Measurements from ENCODE around the gene IPPK.
"Not testable (repeated sequence)": the region's sequence is repeated elsewhere in the genome, so short reads cannot be mapped to it uniquely, and the experiment has no call there.

The IPPK gene

GRCh38 chr9:92612816-92613215 lies 57.1 kb downstream of the IPPK start:
- DNase-seq: no peak

GRCh38 chr9:92612292-92612691 lies 57.6 kb downstream of the IPPK start:
- no peak for DNase-seq

- DNase-seq: no peak
Observed at GRCh38 chr9:92611621-92612285, 58.2 kb downstream of the IPPK start.

- no peak for DNase-seq
Observed at GRCh38 chr9:92610470-92611420, 59.2 kb downstream of the IPPK start.

GRCh38 chr9:92608909-92609445 lies 61.0 kb downstream of the IPPK start:
- no peak for DNase-seq

- no peak for DNase-seq
Observed at GRCh38 chr9:92608241-92608908, 61.6 kb downstream of the IPPK start.

- DNase-seq: no peak
Observed at GRCh38 chr9:92607773-92608172, 62.2 kb downstream of the IPPK start.

GRCh38 chr9:92607088-92607487 lies 62.8 kb downstream of the IPPK start:
- no peak for DNase-seq

- DNase-seq: no peak
Observed at GRCh38 chr9:92605224-92605623, 64.7 kb downstream of the IPPK start.

- no peak for DNase-seq
Observed at GRCh38 chr9:92603990-92604389, 65.9 kb downstream of the IPPK start.

- no peak for DNase-seq
Observed at GRCh38 chr9:92603100-92603499, 66.8 kb downstream of the IPPK start.

- DNase-seq: no peak
Observed at GRCh38 chr9:92602413-92602812, 67.5 kb downstream of the IPPK start.

- no peak for DNase-seq
Observed at GRCh38 chr9:92601451-92601850, 68.5 kb downstream of the IPPK start.

GRCh38 chr9:92600462-92601261 lies 69.3 kb downstream of the IPPK start:
- no peak for DNase-seq

GRCh38 chr9:92599938-92600461 lies 69.9 kb downstream of the IPPK start:
- DNase-seq: no peak

GRCh38 chr9:92598382-92598781 lies 71.5 kb downstream of the IPPK start:
- no peak for DNase-seq

- no peak for DNase-seq
Observed at GRCh38 chr9:92595930-92596329, 74.0 kb downstream of the IPPK start.

GRCh38 chr9:92595075-92595474 lies 74.9 kb downstream of the IPPK start:
- not testable (repeated sequence) for DNase-seq

- DNase-seq: no peak
Observed at GRCh38 chr9:92592946-92593861, 76.7 kb downstream of the IPPK start.

GRCh38 chr9:92592537-92592936 lies 77.4 kb downstream of the IPPK start:
- DNase-seq: no peak

GRCh38 chr9:92590377-92590776 lies 79.6 kb downstream of the IPPK start:
- DNase-seq: no peak

Measured in NCI-H226 (cell line).